Activated CD4-positive, alpha-beta T cell treated with anti-CD3 and anti-CD28 coated beads, Interleukin-2, amount 50 U/mL, for 4 hours (primary cell): Measurements from ENCODE around the gene CDC42EP4.

ENCODE experiments used
- DNase-seq, 2 experiments: peaks; one replicate each; pipeline ENCODE4 v3.0.0-alpha.2; 2020

CDC42EP4 gene

GRCh38 chr17:73293480-73293911, 18.3 kb downstream of the CDC42EP4 start:
- DNase-seq = no peak

- no peak for DNase-seq
Measured at GRCh38 chr17:73293031-73293430, 18.8 kb downstream of the CDC42EP4 start.

GRCh38 chr17:73292031-73292531, 19.7 kb downstream of the CDC42EP4 start:
- no peak for DNase-seq

DNA sequence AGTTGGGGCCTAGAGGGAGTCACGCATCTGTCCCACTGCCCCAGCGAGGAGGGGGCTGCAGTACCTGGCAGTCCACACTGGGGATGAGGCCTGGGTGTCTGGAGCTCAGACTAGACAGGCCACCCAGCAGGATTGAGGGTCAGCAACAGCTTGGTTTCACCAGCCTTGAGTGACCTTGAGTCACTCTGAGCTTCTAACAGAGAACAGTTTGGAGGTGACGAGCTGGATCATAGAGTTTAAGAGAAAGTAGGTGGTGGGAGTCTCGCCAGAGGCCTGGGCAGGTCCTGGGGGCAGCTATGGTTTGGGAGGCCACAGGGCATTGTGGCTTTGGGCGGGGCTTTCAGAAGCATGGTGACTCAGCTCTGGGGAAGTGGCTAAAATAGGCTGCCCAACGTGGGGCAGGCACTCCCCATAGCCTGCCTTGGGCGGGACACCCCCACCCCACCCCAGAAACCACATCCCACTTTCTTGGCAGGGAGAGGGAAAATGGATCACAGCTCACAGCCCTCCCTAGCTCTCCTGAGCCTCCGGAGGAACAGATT, 20.5 kb downstream of the CDC42EP4 start:
- DNase-seq = no peak

DNA sequence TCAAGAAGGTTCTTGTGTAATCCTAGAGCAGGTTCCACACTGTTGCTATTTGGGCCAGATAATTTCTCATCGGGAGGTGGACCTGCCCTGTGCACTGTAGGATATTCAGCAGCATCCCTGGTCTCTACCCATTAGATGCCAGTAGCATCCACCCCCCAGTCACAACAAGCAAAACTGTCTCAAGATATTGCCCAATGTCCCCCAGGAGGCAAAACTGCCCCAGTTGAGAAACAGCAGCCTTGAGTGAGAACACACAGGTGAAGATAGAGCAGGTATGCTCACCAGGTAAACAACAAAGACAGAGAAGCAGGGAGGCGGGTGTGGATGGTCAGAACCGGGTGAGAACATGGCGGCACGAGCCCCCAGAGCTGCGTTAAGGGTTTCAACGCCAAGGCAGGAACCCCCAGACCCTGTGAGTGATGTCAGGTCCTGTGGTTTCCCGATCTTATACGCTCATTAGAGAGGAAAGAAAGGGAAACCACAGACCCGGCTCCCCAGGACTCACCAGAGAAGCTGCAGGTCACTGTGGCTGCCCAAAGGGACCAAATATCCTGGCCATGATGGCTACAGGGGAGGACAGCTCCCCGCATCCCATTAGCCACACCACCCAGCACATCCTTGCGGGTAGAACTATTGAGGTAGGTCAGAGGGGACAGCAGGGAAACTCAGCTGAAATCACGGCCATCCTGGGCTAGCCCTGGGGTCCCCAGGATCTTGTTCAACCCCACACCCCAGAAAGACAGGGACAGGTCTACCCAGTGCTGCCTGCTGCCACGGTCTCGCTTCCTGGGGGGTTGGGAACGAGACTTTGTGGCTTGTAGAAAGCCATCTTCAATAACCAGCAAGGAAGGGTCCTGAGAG, 21.2 kb downstream of the CDC42EP4 start:
- no peak for DNase-seq

DNA sequence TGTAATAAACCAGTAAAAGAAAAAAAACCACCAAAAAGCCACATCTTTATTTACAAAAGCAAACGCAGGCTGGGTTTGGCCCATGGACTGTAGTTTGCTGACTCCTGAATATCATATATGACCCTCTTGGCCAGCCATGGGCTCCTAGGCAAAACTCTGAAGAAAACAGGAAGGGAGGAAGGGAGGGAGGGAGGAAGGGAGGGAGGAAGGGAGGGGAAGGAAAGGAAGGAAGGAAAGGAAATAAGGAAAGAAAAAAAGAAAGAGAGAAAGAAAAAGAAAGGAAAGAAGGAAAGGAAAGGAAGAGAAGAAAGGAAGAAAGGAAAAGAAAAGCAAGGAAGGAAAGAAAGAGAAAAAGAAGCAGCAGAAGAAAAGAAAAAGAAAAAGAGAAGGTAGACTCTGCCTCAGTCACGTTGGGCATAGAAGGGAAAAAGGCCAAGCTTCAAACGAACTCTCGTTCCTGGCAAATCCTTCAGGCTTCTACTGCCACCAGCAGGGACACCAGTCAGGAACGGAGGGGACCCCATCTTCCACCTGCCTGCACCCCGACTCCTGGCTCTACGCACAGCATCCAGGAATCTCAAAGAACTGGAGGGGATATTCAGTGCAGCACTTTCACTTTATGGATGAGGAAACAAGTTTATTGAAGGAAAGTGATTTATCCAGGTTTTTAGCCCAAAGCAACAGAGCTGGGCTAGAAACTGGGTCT, 22.1 kb downstream of the CDC42EP4 start:
- DNase-seq = no peak

DNA sequence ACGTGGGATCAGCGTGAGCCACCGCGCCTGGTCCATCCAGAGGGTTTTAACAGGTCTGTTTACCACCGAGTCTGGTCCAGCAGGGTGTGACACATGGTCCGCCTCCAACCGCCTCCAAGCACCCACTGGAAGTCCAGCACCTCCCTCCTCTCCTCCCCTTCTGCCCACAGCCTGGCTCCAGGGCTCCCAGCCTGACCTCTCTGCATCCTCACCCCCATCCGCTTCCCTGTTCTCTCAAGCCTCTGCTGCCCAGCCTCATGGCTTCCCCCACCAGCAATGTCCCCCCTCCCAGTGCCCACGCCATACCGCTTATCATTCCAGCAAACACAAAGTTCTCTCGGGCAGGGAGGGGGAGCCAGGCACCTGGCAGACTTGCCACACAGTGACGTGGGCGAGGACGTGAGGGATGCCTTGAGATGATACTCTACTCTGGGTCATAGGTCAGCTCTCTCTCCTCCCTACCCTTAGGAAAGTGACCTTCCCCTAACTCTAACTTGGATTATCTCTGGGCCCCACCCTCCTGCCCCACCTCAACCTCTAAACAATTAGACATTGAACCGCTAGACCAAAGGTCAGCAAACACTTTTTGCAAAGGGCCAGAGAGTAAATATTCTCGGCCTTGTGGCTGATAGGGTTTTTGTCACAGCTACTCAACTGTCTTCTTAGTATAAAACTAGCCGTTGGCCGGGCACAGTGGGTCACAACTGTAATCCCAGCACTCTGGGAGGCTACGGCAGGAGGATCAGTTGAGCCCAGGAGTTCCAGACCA, 23.1 kb downstream of the CDC42EP4 start:
- DNase-seq = no peak

DNA sequence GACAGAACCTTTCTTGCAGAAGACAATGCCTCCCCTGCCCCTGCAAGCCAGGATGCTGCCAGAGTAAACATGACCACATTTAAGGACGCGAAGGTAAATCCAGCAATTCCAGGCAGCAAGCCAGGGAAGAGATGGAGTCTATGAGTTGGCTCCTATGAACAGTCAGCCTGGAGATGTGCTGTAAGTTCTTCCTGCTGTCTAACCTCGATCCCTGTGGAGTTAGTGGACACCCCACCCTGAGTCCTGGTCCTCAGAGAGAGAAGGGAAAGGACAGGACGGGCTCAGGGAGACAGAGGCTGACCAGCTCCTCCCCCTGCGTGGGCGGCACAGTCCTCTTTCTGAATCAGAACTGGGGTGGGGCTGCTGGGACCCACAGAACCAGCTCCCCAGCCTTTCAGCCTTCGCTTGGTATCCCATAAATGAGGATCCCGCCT, 24.9 kb downstream of the CDC42EP4 start:
- DNase-seq = no peak

- no peak for DNase-seq
Measured at GRCh38 chr17:73285916-73286862, 25.6 kb downstream of the CDC42EP4 start.

DNA sequence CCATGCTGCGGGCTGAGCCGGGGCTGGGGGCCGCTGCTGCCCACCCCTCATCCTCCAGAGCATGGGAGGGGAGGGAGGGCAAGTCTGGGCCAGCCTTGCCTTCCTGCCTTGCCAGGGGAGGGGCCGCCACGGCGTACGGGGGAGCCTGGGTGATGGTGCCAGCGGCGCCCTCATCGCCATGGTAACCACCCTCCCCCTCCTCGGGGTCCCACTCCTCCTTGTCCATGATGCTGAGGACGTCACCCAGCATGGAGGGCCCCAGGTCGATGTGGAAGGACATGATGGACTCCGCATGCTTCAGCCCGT, 26.2 kb downstream of the CDC42EP4 start:
- DNase-seq = no peak

DNA sequence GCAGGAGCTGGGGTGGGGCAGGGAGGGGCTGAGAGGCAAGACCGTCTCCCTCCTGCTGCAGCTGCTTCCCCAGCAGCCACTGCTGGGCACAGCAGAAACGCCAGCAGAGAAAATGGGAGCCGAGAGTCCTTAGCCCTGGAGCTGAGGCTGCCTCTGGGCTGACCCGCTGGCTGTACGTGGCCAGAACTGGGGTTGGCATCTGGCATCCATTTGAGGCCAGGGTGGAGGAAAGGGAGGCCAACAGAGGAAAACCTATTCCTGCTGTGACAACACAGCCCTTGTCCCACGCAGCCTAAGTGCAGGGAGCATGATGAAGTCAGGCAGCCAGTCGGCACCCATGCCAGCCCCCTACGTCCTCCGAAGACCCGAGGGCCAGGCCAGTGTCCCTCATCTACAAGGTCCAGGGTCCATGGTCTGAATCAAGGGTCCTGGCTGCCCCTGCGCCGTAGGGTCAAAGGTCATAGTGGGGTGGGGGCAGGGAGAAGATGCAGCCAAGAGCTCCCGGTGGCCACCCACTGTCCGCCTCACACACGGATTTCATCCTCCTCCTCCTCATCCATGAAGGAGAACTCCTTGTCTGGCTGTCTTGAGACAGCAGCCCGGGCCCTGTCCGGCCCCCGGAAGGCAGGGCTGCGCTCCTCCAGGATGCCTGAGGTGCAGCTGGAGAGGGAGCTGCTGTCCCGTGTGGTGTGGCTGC, 26.7 kb downstream of the CDC42EP4 start:
- DNase-seq = no peak

- no peak for DNase-seq
Measured at GRCh38 chr17:73284354-73284753, 27.4 kb downstream of the CDC42EP4 start.

DNA sequence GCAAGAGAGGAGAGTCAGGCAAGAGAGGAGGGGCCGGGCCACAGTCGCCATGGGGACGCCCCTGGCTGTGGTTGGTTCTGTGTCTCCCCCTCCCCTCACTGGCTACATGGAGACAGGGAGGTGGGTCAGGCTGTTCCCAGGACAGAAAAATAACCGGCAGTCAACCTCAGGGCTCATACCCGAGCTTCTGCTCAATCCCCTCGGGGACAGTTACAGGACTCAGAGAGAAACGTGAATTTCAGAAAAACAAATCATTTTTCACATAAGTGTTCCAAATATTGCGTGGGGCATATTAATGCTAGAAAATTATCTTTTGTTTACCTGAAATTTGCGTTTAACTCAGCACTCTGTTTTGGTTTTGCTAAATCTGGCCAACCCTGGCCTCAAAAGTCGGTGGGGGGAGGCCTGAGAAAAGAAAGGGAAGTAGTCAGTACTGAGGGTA, 27.9 kb downstream of the CDC42EP4 start:
- DNase-seq = no peak

- no peak for DNase-seq
Measured at GRCh38 chr17:73283250-73283649, 28.6 kb downstream of the CDC42EP4 start.

GRCh38 chr17:73282629-73283028, 29.2 kb downstream of the CDC42EP4 start:
- DNase-seq = no peak

DNA sequence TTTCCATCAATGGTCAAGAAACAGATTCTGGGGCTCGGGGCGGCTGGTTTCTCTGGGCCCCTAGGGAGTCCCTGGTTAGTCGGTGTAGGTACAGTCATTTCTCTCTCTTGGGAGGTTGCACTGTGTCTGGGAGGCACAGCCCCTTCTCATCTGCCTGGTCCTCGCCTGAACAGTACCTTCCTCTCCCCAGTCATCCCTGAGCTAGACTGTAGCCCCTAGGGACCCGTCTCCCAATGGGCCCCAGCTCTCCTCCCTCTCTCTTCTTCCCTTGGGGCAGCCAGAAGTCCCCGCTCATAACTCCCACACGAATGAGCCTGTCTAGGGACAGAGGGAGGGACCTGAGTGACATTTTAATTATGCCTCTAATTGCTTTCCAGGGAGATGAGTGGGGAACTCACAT, 29.9 kb downstream of the CDC42EP4 start:
- no peak for DNase-seq

- DNase-seq = no peak
Measured at GRCh38 chr17:73280191-73280590, 31.6 kb downstream of the CDC42EP4 start.

GRCh38 chr17:73279704-73280103, 32.1 kb downstream of the CDC42EP4 start:
- no peak for DNase-seq

- no peak for DNase-seq
Measured at GRCh38 chr17:73278465-73279453, 33.0 kb downstream of the CDC42EP4 start.

DNA sequence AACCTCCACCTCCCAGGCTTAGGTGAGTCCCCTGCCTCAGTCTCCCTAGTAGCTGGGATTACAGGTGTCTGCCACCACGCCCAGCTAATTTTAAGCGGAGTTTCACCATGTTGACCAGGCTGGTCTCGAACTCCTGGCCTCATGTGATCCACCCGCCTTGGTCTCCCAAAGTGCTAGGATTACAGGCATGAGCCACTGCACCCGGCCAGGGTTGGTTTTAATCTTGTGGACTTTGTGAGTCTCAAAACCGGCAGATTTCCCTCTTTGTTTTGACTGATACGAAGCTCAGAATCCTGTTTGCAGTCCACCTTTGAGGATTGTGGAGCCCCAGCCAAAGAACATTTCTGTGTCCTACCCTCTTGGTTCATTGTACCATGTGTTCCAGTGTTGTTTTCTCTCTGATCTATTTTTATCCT, 33.7 kb downstream of the CDC42EP4 start:
- DNase-seq = no peak
